ENCODE results near the gene HNRNPAB.
"Not testable (repeated sequence)": the region's sequence is repeated elsewhere in the genome, so short reads cannot be mapped to it uniquely, and the experiment has no call there.

Gene HNRNPAB

DNA sequence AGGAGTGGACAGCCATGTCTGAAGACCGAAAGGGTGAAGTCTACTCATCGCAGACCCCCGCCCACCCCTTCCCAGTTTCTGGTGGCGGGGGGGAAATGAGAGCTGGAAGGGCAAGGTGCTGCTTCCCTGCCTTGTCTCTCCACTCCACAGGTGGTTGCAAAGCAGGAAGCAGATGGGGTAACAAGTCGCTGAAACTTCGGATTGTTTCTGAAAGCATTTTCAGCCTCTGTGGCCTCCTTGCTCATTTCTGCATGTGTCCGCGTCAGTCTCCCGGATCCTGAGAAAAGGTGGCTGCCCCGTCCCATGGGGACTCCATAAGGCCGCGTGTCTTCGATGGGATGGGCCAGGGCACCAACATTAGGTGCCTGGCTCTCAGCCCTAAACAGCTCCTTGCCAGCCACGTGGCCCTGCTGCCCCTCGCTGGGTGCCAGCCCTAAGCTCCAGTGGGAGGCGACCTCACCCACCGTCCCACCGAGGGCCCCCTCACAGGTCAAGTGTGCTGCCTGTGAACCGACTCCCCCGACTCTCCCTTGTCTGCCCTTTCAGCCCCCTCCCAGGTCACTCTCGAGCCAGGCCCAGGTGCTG, 27.3 kb downstream of the HNRNPAB start:
- ATAC-seq: peak in 1 of 2 donors; percentile 1

DNA sequence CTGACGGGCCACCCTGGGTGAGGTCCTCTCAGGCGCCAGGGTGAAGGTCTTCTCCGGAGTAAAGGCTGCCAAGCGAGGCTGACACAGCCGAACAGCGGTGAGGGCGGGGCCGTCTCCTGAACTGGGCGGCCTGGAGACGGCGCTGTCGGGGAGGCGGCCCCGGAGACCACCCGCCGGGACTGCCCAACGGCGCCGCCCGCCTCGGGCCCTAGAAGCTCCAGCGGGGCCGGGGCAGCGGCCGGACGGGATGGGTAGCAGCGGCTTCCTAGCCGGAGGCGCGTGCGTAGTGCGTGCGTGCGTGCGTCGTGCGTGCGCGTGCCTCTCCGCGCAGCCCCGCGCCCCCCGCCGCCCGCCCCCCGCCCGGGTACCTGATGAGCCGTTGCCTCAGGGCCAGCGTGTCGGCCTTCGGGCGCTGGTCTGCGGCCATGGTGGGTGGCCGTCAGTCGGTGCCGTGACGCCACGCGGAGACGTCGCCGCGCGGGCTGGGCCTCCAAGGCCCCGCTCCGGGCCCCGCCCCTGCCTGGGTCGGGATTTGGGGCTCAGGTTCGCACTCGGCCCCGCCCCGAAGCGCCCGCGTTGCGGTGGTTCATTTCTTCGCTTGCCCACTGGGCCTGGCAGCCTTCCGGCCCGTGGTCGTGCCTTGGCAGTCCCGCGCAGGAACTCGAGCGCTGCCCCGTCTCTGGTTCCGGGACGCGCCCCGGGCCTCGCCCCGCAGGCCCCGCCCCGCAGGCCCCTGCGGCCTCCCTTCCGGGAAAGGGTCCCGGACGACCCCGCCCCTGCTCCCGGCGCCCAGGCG, 28.0 kb downstream of the HNRNPAB start, which contains the start of gene PHYKPL:
Gene PHYKPL, minus strand, starts transcription at position 679 of the 796 bp plus-strand sequence. Its CDS starts 252 bp downstream, at position 427.
- ATAC-seq: peak; percentile 75 to 76

DNA sequence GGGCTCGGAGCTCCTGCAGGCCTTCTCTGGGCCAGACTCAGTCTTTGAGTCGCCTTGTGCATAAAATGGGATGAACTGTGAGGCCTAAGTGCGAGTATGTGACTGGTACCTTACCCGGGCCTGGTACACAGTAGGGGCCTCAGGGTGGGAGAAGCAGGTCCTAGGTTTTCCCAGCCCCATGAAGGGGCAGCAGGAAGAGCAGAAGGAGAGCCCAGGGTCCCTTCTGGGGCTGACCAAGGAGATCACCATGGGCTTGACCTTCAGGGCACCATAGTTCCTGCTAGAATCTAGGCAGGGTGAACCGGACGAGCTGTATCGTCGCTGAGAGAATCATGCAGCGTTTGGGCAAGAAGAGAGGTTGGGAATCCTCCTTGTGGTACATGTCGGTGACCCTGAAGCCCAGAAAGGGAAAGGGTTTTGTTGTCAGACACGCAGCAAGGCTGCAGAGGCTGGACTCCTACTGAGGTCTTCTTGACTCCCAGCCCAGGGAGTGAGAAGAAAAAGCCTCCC, 28.6 kb downstream of the HNRNPAB start:
- no peak for ATAC-seq

DNA sequence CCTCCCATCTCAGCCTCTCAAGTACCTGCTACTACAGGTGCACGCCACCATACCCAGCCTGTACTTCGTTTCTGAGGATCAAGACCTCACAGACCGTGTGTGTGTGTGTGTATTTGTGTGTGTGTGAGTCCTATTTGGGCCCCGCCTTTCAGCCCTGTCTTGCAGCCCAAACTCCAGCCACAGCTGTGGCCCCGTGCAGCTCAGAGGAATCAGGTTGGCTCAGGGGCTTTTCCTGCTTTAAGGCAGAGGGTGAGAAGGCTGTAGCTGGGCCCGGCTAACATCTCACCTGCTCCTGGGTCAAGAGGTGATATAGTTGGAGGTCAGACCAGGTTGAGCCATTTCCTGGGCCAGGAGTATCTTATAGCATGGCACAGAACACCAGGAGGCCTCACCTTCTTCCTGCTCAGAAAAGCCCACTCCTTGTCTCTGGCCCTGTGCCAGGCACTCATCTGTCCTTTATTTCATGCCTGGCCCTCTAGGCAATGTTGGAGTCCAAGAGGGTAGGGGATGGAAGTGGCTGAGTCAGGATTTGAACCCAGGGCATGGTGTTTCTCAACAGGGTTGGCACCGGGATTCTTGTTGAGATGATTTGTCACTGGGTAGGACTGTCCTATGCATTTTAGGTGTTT, 29.9 kb downstream of the HNRNPAB start:
- no peak for ATAC-seq

DNA sequence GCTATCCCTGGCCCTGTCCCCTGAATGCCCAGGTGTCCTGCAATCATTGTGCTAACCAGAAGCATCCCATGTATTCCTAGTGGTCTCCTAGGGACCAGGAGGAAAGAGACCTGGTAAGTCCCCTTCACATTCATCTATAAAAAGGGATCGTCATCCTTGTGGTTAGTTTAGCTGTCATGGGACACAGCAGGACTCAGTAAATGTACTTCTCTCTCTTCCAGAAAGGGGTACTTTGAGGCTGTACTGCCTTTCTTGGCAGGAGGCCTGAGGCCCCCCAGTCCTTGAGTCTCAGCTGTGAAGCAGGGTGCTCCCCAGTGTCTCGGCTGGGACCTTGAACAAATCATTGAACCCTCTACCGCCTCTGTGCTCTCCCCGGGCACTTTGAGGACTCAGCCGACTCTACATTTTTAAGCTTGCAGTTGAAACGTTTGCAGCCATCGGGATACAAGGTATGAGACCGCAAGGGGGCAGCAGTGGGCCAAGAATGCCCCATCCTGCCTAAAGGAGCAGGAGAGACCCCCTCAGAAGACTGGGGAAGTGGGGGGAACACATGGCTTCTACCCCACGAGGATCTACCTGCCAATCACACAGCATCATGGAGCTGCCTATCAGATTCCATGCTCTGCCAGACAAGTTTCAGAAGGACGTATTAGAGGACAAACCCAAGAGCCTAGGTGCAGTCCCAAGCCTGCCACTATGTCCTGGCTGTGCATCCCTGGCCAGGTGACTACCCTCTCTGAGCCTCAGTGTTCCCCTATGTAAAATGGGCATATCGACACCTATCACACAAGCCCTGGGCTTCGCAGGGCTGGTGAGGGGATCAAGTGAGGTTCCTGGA, 30.6 kb downstream of the HNRNPAB start:
- ATAC-seq: peak in 1 of 2 donors; percentile 10

DNA sequence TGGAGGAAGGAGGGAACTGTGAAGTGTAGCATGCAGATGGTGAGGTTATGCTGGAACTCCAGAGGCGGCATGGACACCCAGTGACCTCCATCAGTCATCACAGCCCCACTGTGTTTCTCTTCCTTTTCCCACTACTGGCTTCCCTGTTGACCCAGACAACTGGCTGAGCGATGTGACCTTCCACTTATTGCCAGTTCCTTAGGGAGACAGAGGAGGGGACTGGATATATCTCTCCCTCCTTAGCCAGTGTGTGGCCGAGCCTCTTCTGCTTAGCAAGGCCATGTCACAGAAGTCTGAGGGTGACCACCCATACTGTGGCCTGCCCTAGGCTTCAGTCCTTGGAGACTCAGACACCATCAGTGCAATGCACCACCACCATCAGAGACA, 31.2 kb downstream of the HNRNPAB start:
- no peak for ATAC-seq

DNA sequence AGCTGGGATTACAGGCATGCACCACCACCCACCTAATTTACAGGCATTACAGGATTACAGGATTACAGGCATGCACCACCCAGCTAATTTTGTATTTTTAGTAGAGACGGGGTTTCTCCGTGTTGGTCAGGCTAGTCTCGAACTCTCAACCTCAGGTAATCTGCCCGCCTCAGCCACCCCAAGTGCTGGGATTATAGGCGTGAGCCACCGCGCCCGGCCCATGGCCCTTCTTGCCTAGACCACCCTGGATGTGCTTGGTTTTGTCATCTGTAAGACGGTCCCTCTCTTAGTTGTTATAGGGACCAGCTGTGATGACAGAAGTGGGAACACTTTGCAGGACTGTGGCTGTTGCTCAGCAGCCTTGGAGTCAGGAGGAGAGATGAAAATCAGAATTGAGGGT, 31.8 kb downstream of the HNRNPAB start:
- ATAC-seq: no peak

DNA sequence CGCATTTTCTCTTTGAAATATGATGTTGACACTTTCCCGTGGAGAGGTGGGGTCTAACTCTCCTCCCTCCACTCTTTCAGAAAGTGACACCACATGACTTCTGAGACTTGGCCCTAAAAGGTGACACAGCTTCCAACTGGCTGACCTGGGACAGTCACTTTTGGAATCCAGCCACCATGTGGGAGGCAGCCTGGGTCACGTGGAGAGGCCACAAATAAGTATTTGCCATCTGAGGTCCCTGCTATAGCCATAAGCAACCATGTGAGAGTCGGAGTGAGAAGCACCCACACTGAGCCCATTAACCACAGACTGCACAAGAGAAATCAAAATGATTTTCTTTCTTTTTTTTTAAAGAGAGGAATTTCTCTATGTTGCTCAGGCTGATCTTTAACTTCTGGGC, 32.3 kb downstream of the HNRNPAB start:
- no peak for ATAC-seq

DNA sequence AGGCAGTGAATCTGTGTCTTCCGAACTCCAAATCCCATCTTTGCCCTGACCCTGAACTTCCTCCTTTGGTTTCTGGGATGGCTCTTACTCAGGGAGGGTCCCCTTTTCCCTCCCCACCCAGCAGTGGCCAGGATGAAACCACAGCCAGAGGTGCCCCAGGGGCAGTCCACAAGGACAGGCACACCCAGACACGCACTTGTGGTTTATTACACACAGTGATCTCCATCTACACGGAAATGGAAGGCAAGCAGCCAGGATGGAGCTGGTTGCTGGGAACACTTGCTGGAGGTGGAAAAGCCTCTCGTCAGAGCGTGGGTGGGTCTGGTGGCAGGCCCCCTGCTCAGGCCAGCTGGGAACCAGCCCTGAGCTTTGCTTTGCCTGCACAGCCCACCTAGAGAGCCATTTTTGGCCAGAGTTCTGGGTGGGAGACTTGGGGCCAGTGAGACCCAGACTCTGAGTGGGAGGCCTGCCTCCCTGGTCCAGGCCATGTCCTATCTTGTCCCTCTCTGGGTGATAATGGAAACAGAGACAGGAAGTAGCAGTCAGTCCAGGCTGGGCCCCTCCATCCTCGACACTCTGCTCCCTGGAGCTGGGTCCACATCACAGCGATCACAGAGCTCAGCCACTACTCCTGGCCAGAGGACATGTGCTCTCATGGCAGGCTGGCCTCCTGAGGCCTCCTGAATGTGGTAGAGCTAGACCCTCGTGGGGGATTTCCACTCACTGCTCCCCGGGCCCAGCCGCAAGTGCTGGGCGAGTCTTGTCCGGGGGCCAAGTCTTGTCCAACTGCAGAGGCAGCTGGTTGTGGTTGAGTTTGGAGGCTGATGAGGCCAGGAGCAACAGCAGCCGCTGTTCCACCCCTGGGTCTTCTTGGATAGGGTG, 33.3 kb downstream of the HNRNPAB start:
- no peak for ATAC-seq

DNA sequence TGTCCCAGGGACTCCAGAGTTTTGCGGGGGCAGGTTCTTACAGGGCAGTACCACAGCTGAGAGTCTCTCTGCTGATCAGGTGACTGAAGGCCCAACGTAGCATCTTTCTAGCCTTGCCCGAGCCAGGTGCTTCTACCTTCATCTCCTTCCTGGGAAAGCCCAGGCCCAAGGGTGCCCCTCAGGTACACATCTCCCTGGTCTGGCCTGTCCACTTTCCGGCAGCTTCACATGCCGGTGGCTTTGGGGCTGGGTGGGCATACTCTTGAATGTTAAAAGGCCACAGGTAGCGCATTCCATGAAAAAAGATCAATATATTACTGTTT, 33.9 kb downstream of the HNRNPAB start:
- no peak for ATAC-seq

DNA sequence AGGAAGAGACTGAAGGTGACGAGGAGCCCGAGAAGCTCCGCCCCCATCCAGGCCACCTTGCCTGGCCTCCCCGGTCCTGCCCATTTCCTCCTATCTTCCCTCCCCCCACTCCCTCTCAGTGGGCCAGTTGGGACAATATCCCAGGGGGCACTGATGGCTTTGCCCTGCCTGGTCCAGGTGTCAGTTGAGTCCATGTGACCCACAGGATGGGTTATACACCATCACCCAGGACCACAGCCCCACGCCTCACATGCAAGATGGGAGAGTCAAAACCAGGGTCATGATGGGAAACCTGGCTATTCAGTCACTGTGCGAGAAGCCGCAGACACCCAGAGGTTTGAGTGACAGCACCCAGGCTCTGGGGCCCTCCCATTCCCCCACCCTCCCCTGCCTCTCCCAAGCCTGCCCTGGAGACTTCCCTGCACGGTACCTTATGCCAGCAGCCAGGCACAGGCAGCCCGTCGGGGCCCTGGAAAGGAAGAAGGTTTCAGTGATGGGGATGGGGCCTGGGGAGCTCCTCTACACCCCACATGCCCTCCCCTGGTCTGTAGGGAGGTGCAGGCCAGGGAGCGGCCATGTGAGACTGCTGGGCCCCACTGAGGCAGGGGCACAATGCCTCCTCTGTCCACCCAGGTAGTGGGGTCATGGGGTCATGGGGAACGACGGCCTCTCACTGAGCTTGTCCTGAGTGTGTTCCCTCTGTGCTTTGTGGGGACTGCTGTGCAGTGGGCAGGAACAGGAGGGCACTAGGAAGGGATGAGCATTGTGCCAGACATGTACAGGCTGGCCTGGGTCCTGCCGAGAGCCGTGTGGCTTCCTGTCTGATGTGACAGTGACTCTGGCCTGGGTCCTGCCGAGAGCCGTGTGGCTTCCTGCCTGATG, 34.6 kb downstream of the HNRNPAB start:
- peak in 1 of 2 donors; percentile 19 for ATAC-seq

DNA sequence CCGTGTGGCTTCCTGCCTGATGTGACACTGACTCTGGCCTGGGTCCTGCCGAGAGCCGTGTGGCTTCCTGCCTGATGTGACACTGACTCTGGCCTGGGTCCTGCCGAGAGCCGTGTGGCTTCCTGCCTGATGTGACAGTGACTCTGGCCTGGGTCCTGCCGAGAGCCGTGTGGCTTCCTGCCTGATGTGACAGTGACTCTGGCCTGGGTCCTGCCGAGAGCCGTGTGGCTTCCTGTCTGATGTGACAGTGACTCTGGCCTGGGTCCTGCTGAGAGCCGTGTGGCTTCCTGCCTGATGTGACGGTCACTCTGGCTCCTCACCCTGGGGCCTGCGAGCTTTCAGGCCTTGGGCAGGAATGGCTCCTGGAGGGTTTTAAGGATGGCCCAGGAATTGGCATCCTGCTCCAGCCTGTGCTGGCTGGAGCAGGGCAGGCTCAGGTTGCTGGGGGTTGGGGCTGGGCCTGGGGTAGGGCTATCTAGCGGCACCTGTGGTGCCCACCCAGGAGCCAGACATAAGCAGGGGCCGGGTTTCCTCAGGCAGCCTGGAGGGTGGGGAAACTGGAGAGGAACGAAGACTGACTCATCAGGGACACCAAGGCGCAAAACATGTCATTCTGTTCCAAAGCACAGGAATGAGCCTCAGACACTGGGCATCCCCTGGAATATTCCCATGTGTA, 35.4 kb downstream of the HNRNPAB start:
- not testable (repeated sequence) for ATAC-seq

DNA sequence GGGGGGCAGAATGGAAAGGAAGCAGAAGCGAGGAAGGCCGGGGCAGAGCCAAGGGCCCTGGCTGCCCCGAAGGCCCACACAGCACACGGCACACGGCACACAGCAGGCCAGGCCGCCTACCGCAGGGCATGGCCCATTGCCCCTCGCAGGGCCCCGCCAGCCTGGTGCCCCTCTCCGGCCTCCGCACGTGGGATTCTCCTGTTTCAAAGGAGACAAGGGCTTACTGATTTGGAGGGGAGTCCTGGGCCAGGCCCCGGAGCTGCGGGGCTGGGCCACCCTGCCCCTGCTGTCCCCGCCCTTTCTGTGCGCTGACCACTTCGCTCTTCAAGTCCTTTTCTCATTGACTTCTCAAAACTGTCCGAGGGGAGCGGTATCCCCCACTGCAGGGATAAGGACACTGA, 36.0 kb downstream of the HNRNPAB start:
- ATAC-seq: no peak

DNA sequence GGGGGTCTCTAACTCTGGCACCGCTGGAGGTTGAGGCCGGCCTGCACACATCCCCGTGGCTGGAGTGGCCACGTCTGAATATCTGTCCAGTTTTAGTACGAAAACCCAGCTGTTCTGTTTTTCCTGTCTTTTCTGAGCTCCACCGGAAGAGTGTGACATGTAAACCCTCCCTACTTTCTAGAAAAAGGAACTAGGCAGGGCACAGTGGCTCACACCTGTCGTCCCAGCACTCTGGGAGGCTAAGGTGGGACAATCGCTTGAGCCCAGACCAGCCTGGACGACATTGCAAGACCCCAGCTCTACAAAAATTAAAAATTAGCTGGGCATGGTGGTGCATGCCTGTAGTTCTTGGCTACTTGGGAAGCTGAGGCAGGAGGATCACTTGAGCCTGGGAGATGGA, 36.4 kb downstream of the HNRNPAB start:
- ATAC-seq: no peak

DNA sequence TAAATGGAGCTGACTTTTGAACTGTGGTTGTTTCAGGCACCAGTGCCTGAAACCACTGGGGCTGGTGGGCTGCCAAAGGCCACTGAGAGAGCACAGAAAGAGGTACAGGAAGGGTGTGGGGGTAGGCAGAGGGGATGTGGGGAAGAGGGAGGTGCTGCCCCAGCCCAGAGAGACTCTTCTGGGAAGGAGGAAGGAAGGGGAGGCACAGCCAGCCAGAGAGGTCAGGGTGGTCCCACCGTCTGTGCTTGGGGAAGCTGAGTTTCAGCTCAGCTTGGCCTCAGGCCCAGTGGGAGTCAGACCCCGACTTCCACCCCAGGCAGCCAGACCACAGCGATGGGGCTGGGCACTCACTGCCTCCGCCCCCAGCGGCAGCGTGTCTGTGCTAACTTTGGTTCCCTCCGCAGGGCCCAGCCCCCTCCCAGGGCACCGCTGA, 36.9 kb downstream of the HNRNPAB start:
- no peak for ATAC-seq

DNA sequence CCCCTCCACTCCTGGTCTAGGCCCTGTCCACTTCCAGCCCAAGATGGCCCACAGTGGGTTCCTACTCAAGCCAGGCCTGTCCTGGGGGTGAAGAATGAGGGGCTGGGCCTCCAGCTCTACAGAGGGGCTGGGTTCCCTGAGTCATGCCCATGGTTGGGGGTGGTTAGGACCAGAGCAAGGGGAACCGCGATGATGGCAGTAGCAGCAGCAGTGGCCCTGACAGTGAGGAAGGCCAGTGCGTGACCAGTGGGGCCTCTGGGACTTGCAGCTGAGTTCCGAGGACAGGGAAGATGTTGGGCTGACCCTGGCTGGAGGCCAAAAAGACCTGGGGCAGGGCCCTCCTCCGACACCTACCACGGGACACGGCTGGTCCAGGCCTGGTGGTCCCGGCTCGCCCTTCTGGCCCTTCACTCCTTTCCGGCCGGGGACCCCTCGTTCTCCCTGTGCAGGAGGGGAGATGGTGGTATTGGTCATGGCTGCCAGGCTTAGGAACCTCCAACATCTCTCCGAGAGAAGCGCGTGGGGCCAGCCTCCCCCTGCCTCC, 37.4 kb downstream of the HNRNPAB start:
- ATAC-seq: no peak

DNA sequence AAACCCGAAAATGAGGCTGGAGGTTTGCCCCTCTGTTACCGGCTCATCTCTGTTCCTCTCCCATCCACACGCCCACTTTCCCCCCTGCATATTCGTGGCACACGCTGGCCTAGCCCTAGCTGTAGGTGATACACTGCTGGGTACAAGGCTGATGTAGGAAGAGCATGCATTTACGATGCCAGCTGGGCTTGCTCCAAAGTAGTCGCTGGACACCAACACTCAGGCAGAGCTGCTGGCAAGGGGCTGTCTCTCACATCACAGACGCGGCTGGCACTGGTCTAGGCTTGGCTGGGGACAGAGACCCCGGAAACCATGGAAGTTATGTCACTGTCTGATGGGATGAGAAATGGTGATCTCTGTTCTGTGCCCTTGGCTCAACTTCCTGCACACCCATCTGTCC, 38.1 kb downstream of the HNRNPAB start:
- no peak for ATAC-seq

DNA sequence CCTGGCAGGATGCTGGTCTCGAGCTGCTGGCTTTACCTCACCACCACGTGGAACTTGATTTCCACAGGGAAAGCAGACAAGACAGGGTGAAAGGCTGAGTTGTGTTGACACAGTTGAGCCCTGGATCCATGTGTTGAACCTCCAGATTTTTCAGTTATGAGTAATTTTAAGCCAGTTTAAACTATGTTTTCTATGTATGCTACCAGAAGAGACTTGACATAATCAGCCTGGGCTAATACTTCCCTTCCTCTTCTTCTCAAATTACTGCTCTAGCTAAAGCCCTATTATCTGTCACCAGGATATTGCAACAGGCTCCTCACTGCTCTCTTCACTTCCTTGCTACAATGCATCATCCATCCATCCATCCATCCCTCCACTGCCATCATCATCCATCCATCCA, 40.2 kb downstream of the HNRNPAB start:
- no peak for ATAC-seq

DNA sequence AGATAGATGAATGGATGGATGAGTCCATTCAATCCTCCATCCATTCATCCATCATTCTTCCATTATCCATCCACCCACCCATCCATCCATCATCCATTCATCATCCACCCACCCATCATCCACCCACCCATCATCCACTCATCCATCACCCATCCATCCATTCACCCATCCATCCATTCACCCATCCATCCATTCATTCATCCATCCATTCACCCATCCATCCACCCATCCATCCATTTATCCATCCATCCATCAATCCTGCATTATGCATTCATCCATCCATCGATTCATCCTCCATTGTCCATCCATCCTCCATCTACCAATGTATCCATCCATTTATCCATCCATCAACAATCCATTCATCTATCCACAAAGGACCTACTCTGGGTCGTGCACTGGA, 41.1 kb downstream of the HNRNPAB start:
- ATAC-seq: no peak

Data from activated CD4-positive, CD25-positive, alpha-beta regulatory T cell treated with anti-CD3 and anti-CD28 coated beads, Interleukin-2, amount 50 U/mL, for 24 hours (primary cell).